ENCODE measurements around the gene FOXP1. TPM values are rescaled to one million over a fixed set of nuclear protein-coding genes. Genes with fewer than 3 reads are reported as not detected.

The FOXP1 gene
- total and polyA plus RNA-seq, 2 of the 8 experiments (the other 6 are each of a cell fraction or from before 2014, with no cell fraction given) = 13.9 to 25.4 TPM

GRCh38 chr3:71302604-71303003, 280.9 kb downstream of the FOXP1 start:
- Histone ChIP-seq H2BK120ac (replicated peaks; ENCODE audit: low read depth, low read length) (no peak overlapping the region), H2BK12ac (ENCODE audit: low read depth, low read length) (no peak overlapping the region), H4K8ac (ENCODE audit: extremely low read depth, insufficient read depth, low read length) (no peak overlapping the region), H2AK5ac (ENCODE audit: low read depth, low read length) (no peak overlapping the region), H3K4me1 (replicated peaks in 1 of 4; ENCODE audit: control insufficient read depth in 3 of 4, insufficient read depth in 4 of 4, low read length in 3 of 4) (peaks cover 2 to 40% (median 14%) of the 10 kb centered on the region in 4 experiments; a peak in 5 of 7 replicates), H3K18ac (ENCODE audit: extremely low read depth, low read length) (no peak overlapping the region), H3K56ac (replicated peaks; ENCODE audit: insufficient read length, low read depth, low read length) (no peak overlapping the region), H2AFZ (ENCODE audit: low read length) (no peak overlapping the region), H3K79me1 (ENCODE audit: low read depth, low read length) (no peaks in the 10 kb centered on the region; the same call in 1 of the 2 replicates), H3K9ac (replicated peaks in 1 of 4; ENCODE audit: extremely low read depth in 1 of 4, low read depth in 3 of 4, low read length in 3 of 4) (no peak overlapping the region), H4K91ac (replicated peaks; ENCODE audit: insufficient read length, low read length) (no peak overlapping the region), H3K14ac (ENCODE audit: insufficient read length) (no peak overlapping the region), H4K5ac (ENCODE audit: insufficient read length, low read depth, low read length) (no peak overlapping the region), H4K20me1 (replicated peaks in 1 of 2; ENCODE audit: control insufficient read depth in 1 of 2, insufficient read depth in 2 of 2, low read length in 2 of 2) (no peaks in the 10 kb centered on the region), H2BK5ac (ENCODE audit: low read depth, low read length) (no peak overlapping the region), H3K27me3 (replicated peaks in 1 of 4; ENCODE audit: control insufficient read depth in 3 of 4, extremely low read depth in 1 of 4, insufficient read depth in 3 of 4, low read length in 3 of 4) (no peaks in the 10 kb centered on the region), H3K36me3 (ENCODE audit: control insufficient read depth in 2 of 4, insufficient read depth in 4 of 4, low read length in 3 of 4) (no peaks in the 10 kb centered on the region), H3K27ac (ENCODE audit: low read depth, low read length) (no peak overlapping the region), H3K4me2 (ENCODE audit: insufficient read depth in 1 of 2, low read depth in 2 of 2, low read length in 2 of 2) (peak overlapping the region in 1 of 2 experiments; percentile 87; a peak in 2 of 4 replicates), H3K4ac (replicated peaks; ENCODE audit: insufficient read length, low read depth, low read length) (no peak overlapping the region), H3K23ac (ENCODE audit: insufficient read length) (no peak overlapping the region), H3K4me3 (ENCODE audit: extremely low read depth in 1 of 4, insufficient read depth in 2 of 4, low read depth in 3 of 4, low read length in 4 of 4) (peak overlapping the region in 1 of 4 experiments; percentile 82; a peak in 1 of 8 replicates), H2BK20ac (ENCODE audit: low read length) (no peak overlapping the region), H3K79me2 (ENCODE audit: control insufficient read depth in 1 of 2, insufficient read depth in 2 of 2, low read length in 2 of 2) (peaks cover 8 to 70% of the 10 kb centered on the region in 2 experiments; a peak in 3 of 4 replicates), H3K9me3 (ENCODE audit: insufficient read depth in 2 of 2, low read depth in 1 of 2, low read length in 1 of 2) (no peaks in the 10 kb centered on the region), H2BK15ac (ENCODE audit: low read length) (no peak overlapping the region), H3K23me2 (ENCODE audit: low read depth, low read length) (peaks cover 4% of the 10 kb centered on the region; the same call in 1 of the 2 replicates)
- POLR2A ChIA-PET (ENCODE audit: partially characterized antibody) = no interaction called here
- CTCF ChIA-PET (ENCODE audit: partially characterized antibody) = interaction anchor here (0.6 kb wide), 1 partner anchor 246 kb away, joined by 3 read pairs; no protein-coding TSS in a partner anchor
- DNase-seq (ENCODE audit: low read depth in 1 of 2, low spot score in 2 of 2) (no peak), FAIRE-seq (no peak)
- WGBS, 2 experiments (ENCODE audit: extremely low coverage in 1 of 2, insufficient coverage in 1 of 2, insufficient read length in 1 of 2, insufficient replicate concordance in 2 of 2, low coverage in 1 of 2, low lambda C conversion rate in 2 of 2, missing lambda C conversion rate in 1 of 2) = 48% methylated on average over 2 of the region's 2 CpGs; no CpG with 5 or more reads in 1 of the 2 experiments
- TF ChIP-seq, protein P1, sequence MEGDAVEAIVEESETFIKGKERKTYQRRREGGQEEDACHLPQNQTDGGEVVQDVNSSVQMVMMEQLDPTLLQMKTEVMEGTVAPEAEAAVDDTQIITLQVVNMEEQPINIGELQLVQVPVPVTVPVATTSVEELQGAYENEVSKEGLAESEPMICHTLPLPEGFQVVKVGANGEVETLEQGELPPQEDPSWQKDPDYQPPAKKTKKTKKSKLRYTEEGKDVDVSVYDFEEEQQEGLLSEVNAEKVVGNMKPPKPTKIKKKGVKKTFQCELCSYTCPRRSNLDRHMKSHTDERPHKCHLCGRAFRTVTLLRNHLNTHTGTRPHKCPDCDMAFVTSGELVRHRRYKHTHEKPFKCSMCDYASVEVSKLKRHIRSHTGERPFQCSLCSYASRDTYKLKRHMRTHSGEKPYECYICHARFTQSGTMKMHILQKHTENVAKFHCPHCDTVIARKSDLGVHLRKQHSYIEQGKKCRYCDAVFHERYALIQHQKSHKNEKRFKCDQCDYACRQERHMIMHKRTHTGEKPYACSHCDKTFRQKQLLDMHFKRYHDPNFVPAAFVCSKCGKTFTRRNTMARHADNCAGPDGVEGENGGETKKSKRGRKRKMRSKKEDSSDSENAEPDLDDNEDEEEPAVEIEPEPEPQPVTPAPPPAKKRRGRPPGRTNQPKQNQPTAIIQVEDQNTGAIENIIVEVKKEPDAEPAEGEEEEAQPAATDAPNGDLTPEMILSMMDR (IDR thresholded peaks at IDR 0.05; ENCODE audit: control extremely low read depth in 1 of 3, insufficient read depth in 1 of 3, low read depth in 1 of 3, low read length in 3 of 3) = no peak
- TF ChIP-seq KDM1A (IDR thresholded peaks at IDR 0.05; ENCODE audit: borderline replicate concordance, low read length) (no peak), SP4 (IDR thresholded peaks at IDR 0.05; ENCODE audit: low read length) (no peak), KDM5A (IDR thresholded peaks at IDR 0.05; ENCODE audit: low read length) (no peak), EP300 (IDR thresholded peaks at IDR 0.05; ENCODE audit: borderline replicate concordance in 1 of 2, low read depth in 2 of 2, low read length in 2 of 2) (no peak), SAP30 (IDR thresholded peaks at IDR 0.05; ENCODE audit: insufficient read depth, insufficient replicate concordance, low read length) (no peak), TBP (IDR thresholded peaks at IDR 0.05; ENCODE audit: low read depth, low read length) (no peak)
- TF ChIP-seq, protein P2, sequence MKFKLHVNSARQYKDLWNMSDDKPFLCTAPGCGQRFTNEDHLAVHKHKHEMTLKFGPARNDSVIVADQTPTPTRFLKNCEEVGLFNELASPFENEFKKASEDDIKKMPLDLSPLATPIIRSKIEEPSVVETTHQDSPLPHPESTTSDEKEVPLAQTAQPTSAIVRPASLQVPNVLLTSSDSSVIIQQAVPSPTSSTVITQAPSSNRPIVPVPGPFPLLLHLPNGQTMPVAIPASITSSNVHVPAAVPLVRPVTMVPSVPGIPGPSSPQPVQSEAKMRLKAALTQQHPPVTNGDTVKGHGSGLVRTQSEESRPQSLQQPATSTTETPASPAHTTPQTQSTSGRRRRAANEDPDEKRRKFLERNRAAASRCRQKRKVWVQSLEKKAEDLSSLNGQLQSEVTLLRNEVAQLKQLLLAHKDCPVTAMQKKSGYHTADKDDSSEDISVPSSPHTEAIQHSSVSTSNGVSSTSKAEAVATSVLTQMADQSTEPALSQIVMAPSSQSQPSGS (IDR thresholded peaks at IDR 0.05; ENCODE audit: low read length) = no peak

Measured in H1 (cell line).